HepG2 (cell line): ENCODE data around the gene CAND1. TPM values are rescaled to one million over a fixed set of nuclear protein-coding genes. Genes with fewer than 3 reads are reported as not detected.

Source experiments
- BATF2 ChIP-seq: sonication (generic); formaldehyde crosslinking; IDR thresholded peaks from 2 replicates; pipeline ENCODE4 v1.8.0; 2022; ENCODE audit warnings: mild to moderate bottlenecking, missing genetic modification reagents, moderate library complexity
- EP300 ChIP-seq, 3 experiments: sonication (generic) in 1 of 3; formaldehyde crosslinking in 1 of 3; IDR thresholded peaks; 2 replicates each; pipeline versions ENCODE4 v1.5.1 to v1.6.1; 2011 to 2020; ENCODE audit warnings: low read depth in 2 of 3, low read length in 2 of 3, borderline replicate concordance in 1 of 3, improper control_type of control experiment in 1 of 3, mild to moderate bottlenecking in 1 of 3, missing genetic modification reagents in 1 of 3, moderate library complexity in 1 of 3
- ESRRA ChIP-seq: sonication (generic); formaldehyde crosslinking; IDR thresholded peaks from 2 replicates; pipeline ENCODE4 v1.5.1; 2020; ENCODE audit warnings: mild to moderate bottlenecking, low read depth, missing genetic modification reagents
- GATAD1 ChIP-seq: IDR thresholded peaks from 2 replicates; pipeline ENCODE4 v1.6.1; 2016; ENCODE audit warnings: missing genetic modification reagents, missing compliant biosample characterization
- GFI1 ChIP-seq: sonication (generic); formaldehyde crosslinking; IDR thresholded peaks from 2 replicates; pipeline ENCODE4 v1.5.0; 2020; ENCODE audit warnings: missing genetic modification reagents, mild to moderate bottlenecking, borderline replicate concordance
- MYC ChIP-seq: sonication (generic); formaldehyde crosslinking; IDR thresholded peaks from 2 replicates; pipeline ENCODE4 v1.9.0; 2021; ENCODE audit warnings: missing genetic modification reagents, borderline replicate concordance
- RCOR2 ChIP-seq: IDR thresholded peaks from 2 replicates; pipeline ENCODE4 v1.6.1; 2016; ENCODE audit warnings: missing biosample characterization, missing genetic modification reagents
- SAFB2 ChIP-seq: sonication (generic); formaldehyde crosslinking; IDR thresholded peaks from 2 replicates; pipeline ENCODE4 v1.5.1; 2020; ENCODE audit warnings: missing genetic modification reagents, low read depth, mild to moderate bottlenecking, borderline replicate concordance
- SIN3A ChIP-seq: IDR thresholded peaks from 2 replicates; pipeline ENCODE4 v1.6.1; 2011; ENCODE audit warnings: low read depth, mild to moderate bottlenecking, control low read depth, low read length, borderline replicate concordance
- STAT6 ChIP-seq: sonication (generic); formaldehyde crosslinking; IDR thresholded peaks from 2 replicates; pipeline ENCODE4 v1.4.0; 2020; ENCODE audit warnings: missing genetic modification reagents, mild to moderate bottlenecking, borderline replicate concordance
- ZC3H4 ChIP-seq: sonication (generic); formaldehyde crosslinking; IDR thresholded peaks from 2 replicates; pipeline ENCODE4 v1.4.0; 2020; ENCODE audit warnings: missing genetic modification reagents, borderline replicate concordance
- ZFYVE20 ChIP-seq: sonication (generic); formaldehyde crosslinking; IDR thresholded peaks from 2 replicates; pipeline ENCODE4 v1.8.0; 2023; ENCODE audit warnings: low read depth, mild to moderate bottlenecking, moderate library complexity, missing genetic modification reagents, borderline replicate concordance
- ZNF10 ChIP-seq: sonication (generic); formaldehyde crosslinking; IDR thresholded peaks from 2 replicates; pipeline ENCODE4 v1.4.0; 2020; ENCODE audit warnings: mild to moderate bottlenecking, low read depth, missing genetic modification reagents, borderline replicate concordance
- ZNF292 ChIP-seq: sonication (generic); formaldehyde crosslinking; IDR thresholded peaks from 2 replicates; pipeline ENCODE4 v1.8.1; 2022; ENCODE audit warnings: mild to moderate bottlenecking, low read depth, missing genetic modification reagents, borderline replicate concordance
- ZNF33A ChIP-seq: sonication (generic); formaldehyde crosslinking; IDR thresholded peaks from 2 replicates; pipeline ENCODE4 v1.5.1; 2020; ENCODE audit warnings: missing genetic modification reagents, mild to moderate bottlenecking, moderate library complexity, borderline replicate concordance
- ZNF564 ChIP-seq: sonication (generic); formaldehyde crosslinking; IDR thresholded peaks from 2 replicates; pipeline ENCODE4 v1.8.1; 2023; ENCODE audit warnings: mild to moderate bottlenecking, missing genetic modification reagents
- polyA plus RNA-seq, 8 experiments: library from polyadenylated mRNA; depleted of rRNA in 3 of 8; stranded (reverse) in 7 of 8; unstranded in 1 of 8; fragments of >200 nt; fragmentation: Illumina TruSeq in 4 of 8; extraction: Trizol in 4 of 8; gene quantifications; 2 replicates each; pipeline versions ENCODE4 v1.2.1 to v1.2.3, GENCODE V29; 2011 to 2016; ENCODE audit warnings: low read depth in 4 of 8, missing spikeins in 1 of 8, mixed read lengths in 1 of 8; ENCODE audit not compliant: insufficient read depth in 1 of 8
- total RNA-seq, 5 experiments: library from RNA; depleted of rRNA; stranded (reverse); fragments of >200 nt; fragmentation: Illumina TruSeq; extraction: Trizol; gene quantifications; 2 replicates each; pipeline ENCODE4 v1.2.3, GENCODE V29; 2016; ENCODE audit warnings: low read depth in 1 of 5
- TF ChIP-seq, protein P1 (sequence below): IDR thresholded peaks from 2 replicates; pipeline ENCODE4 v1.6.1; 2016; ENCODE audit warnings: mild to moderate bottlenecking, missing biosample characterization, missing genetic modification reagents
- TF ChIP-seq, protein P2 (sequence below): sonication (generic); formaldehyde crosslinking; IDR thresholded peaks from 2 replicates; pipeline ENCODE4 v1.4.0; 2020; ENCODE audit warnings: missing genetic modification reagents; ENCODE audit errors: not compliant biosample characterization
- TF ChIP-seq, protein P3 (sequence below): IDR thresholded peaks from 2 replicates; pipeline ENCODE4 v1.6.1; 2016; ENCODE audit warnings: low read depth, borderline replicate concordance

CAND1 gene
- total and polyA plus RNA-seq, 2 of the 13 experiments (the other 11 are each of a cell fraction or from before 2014, with no cell fraction given), result 56.2 to 138 TPM

DNA sequence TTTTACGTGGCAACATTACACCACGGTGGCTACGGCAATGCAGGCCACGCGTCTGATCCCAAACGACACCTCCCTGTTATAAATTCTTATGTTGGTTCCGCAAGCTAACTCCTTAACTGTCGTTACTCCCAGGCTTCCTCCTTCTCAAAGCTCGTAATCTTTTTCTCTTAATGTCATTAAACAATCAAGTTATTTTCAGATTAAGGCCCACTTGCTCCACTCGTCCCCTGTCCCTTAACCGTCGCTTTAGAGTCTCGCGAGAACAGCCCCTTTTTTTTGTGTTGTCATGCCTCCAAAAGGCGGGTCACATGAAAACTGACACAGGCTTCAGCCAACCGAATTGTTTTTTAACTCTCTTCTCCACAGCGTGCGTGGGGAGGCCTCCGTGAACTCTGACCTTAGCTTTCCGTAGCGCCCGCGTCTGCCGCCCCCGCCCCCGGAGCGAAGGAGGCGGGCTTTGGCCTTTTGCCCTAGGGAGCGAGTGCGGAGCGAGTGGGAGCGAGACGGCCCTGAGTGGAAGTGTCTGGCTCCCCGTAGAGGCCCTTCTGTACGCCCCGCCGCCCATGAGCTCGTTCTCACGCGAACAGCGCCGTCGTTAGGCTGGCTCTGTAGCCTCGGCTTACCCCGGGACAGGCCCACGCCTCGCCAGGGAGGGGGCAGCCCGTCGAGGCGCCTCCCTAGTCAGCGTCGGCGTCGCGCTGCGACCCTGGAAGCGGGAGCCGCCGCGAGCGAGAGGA is at the start of gene CAND1 (continued):
- TF ChIP-seq EP300 (IDR thresholded peaks at IDR 0.05; ENCODE audit: low read depth in 2 of 2, low read length in 2 of 2) (no peak), EP300 (CRISPR knock-in tag; IDR thresholded peaks at IDR 0.05; ENCODE audit: borderline replicate concordance) (no peak), ZNF33A (CRISPR knock-in tag) (0 out of 2 replicates have a peak, but pooled peaks have one; percentile 74), STAT6 (0 out of 2 replicates have a peak, but pooled peaks have one; percentile 67), ZFYVE20 (CRISPR knock-in tag) (peak; percentile 77; the same call in 1 of the 2 replicates), RCOR2 (CRISPR knock-in tag) (no peak), BATF2 (CRISPR knock-in tag) (no peak), ZC3H4 (0 out of 2 replicates have a peak, but pooled peaks have one; percentile 14), ZNF10 (CRISPR knock-in tag) (no peak), SIN3A (0 out of 2 replicates have a peak, but pooled peaks have one; percentile 19), SAFB2 (CRISPR knock-in tag) (peak; percentile 91; the same call in 1 of the 2 replicates), GFI1 (CRISPR knock-in tag) (no peak; the same call in 1 of the 2 replicates), GATAD1 (CRISPR knock-in tag) (peak; percentile 81), ZNF292 (CRISPR knock-in tag) (peak; percentile 76; the same call in 1 of the 2 replicates), ESRRA (no peak), MYC (CRISPR knock-in tag) (peak; percentile 65), ZNF564 (CRISPR knock-in tag) (peak; percentile 65; the same call in 1 of the 2 replicates)
- TF ChIP-seq, protein P1, sequence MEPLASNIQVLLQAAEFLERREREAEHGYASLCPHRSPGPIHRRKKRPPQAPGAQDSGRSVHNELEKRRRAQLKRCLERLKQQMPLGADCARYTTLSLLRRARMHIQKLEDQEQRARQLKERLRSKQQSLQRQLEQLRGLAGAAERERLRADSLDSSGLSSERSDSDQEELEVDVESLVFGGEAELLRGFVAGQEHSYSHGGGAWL, result peak; percentile 71
- TF ChIP-seq, protein P2, sequence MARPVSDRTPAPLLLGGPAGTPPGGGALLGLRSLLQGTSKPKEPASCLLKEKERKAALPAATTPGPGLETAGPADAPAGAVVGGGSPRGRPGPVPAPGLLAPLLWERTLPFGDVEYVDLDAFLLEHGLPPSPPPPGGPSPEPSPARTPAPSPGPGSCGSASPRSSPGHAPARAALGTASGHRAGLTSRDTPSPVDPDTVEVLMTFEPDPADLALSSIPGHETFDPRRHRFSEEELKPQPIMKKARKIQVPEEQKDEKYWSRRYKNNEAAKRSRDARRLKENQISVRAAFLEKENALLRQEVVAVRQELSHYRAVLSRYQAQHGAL (CRISPR knock-in tag), result peak; percentile 73
- TF ChIP-seq, protein P3, sequence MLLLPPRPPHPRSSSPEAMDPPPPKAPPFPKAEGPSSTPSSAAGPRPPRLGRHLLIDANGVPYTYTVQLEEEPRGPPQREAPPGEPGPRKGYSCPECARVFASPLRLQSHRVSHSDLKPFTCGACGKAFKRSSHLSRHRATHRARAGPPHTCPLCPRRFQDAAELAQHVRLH (CRISPR knock-in tag), result no peak
